Colonic mucosa (tissue), 4 donors: ENCODE data around the gene SMIM5. TPM values are rescaled to one million over a fixed set of nuclear protein-coding genes. Genes with fewer than 3 reads are reported as not detected.
"Not testable (repeated sequence)": the region's sequence is repeated elsewhere in the genome, so short reads cannot be mapped to it uniquely, and the experiment has no call there.

Experiments
- DNase-seq: peaks from one replicate; pipeline ENCODE4 v3.0.0-alpha.2; 2020
- H3K27ac ChIP-seq: fragments of 200-600 bp; one replicate; pipeline ENCODE4 v1.8.0; 2021
- H3K27me3 ChIP-seq: fragments of 200-600 bp; one replicate; pipeline ENCODE4 v1.8.0; 2021
- H3K36me3 ChIP-seq: fragments of 200-600 bp; one replicate; pipeline ENCODE4 v1.8.0; 2021
- H3K4me1 ChIP-seq: fragments of 200-600 bp; one replicate; pipeline ENCODE4 v1.8.0; 2021; ENCODE audit warnings: mild to moderate bottlenecking
- H3K4me3 ChIP-seq: fragments of 200-600 bp; one replicate; pipeline ENCODE4 v1.8.0; 2021
- H3K9ac ChIP-seq, 2 donors: one replicate each; pipeline ENCODE4 v1.7.0; 2013; ENCODE audit warnings: control low read depth in 2 of 2, low read depth in 2 of 2, low read length in 2 of 2
- H3K9me3 ChIP-seq: fragments of 200-600 bp; one replicate; pipeline ENCODE4 v1.8.0; 2021
- CTCF ChIP-seq: fragments of 200-600 bp; IDR thresholded peaks from one replicate; pipeline ENCODE4 v1.8.0; 2022; ENCODE audit warnings: antibody characterized with exemption, mild to moderate bottlenecking
- intact Hi-C: fragments of 100-400 bp; cut with DNase I; formaldehyde crosslinking; loops from one replicate; pipeline ENCODE4 v1.14.1; 2022
- total RNA-seq, 2 donors: library from RNA; stranded (reverse); fragmentation: NEBNext Ultra II Directional in 1 of 2; extraction: Animal tissue kit (Norgen Biotek cat#: 25700) in 1 of 2; gene quantifications; one replicate each; pipeline ENCODE4 v1.2.1, GENCODE V29; 2021
- donor health status: healthy.
- donor health status: DM: no; HTN: no; CAD: no.
- donor health status: DM: no; HTN: no; CAD: no.

Gene SMIM5
- total RNA-seq, 2 donors from 2014 or later, result 5.1 to 39.9 TPM

DNA sequence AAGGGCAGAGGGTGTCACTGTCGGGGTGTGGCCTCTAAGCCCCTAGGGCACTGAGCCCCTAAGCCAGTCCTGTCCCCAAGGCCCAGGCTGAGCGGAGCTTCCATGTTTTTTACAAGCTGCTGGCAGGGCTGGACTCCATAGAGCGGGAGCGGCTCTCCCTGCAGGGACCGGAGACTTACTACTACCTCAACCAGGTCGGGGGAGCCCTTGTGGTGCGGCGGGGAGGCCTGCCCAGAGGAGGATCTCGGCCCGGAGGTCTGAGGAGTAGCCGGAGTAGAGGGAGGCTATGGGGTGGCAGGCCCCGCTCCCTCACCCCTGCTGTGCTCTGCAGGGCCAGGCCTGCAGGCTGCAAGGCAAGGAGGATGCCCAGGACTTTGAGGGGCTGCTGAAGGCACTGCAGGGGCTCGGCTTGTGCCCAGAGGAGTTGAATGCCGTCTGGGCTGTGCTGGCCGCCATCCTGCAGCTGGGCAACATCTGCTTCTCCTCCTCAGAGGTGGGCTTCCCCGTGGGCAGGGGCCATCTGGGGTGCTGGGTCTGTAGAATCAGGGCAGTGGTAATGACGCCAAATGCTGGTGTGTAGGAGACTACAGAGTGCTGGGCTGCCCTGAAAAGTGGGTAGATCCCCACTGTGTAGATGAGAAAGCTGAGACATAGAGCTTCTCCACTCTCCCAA lies 40.8 kb upstream of the SMIM5 start:
- H3K4me3 ChIP-seq, result no peak overlapping the region

DNA sequence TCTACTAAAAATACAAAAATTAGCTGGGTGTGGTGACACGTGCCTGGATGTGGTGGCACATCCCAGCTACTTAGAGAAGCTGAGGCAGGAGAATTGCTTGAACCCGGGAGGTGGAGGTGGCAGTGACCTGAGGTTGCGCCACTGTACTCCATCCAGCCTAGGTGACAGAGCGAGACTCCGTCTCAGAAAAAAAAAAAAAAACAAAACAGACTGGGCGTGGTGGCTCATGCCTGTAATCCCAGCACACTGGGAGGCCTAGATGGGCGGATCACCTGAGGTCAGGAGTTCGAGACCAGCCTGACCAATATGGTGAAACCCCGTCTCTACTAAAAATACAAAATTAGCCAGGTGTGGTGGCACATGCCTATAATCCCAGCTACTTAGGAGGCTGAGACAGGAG lies 39.8 kb upstream of the SMIM5 start:
- H3K9ac ChIP-seq, H3K36me3 ChIP-seq, H3K4me1 ChIP-seq, H3K27ac ChIP-seq, H3K9me3 ChIP-seq, H3K4me3 ChIP-seq, intact Hi-C loops, H3K27me3 ChIP-seq, DNase-seq: not testable (repeated sequence)

More for the DNA sequence above, 40.8 kb upstream of the SMIM5 start:
- Histone ChIP-seq H3K27me3 (no peaks in the 10 kb centered on the region), H3K36me3 (no peaks in the 10 kb centered on the region), H3K9ac (no peak overlapping the region), H3K27ac (no peak overlapping the region), H3K4me1 (peaks cover 3% of the 10 kb centered on the region), H3K9me3 (no peaks in the 10 kb centered on the region)
- intact Hi-C loops, result no loop called here
- no peak for DNase-seq
- TF ChIP-seq CTCF, result no peak

DNA sequence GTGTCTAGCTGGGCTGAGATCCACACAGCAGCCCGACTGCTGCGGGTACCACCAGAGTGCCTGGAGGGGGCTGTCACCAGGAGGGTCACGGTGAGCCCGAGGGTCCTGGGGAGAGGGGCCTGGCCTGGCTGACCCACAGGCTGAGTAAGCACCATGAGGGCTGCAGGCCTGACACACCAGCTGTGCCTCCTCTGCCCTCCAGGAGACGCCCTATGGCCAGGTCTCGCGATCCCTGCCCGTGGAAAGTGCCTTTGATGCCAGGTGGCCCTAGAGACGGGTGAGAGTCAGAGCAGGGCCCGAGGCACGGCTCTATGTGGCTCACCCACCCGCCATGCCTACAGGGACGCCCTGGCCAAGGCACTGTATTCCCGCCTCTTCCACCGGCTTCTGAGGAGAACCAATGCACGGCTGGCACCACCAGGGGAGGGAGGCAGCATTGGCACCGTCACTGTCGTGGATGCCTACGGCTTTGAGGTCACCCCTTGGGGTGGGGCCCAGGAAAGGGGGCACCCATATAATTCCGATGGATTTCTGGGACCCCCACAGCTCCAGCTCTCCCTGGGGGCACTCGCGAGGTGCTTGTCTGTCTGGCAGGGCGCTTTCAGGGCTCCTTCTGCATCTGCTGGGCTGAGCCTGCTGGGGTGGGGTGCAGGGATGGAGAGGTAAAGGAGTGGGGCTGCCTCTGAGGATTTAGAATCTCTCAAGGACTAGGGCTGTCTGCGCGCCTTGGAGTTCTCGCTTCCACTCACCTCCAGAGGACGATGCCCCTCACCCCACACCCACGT lies 38.5 kb upstream of the SMIM5 start:
- Histone ChIP-seq H3K4me3 (no peak overlapping the region), H3K27me3 (no peaks in the 10 kb centered on the region), H3K27ac (no peak overlapping the region), H3K9ac (peak overlapping the region in 1 of 2 donors; percentile 14), H3K4me1 (no peaks in the 10 kb centered on the region), H3K9me3 (no peaks in the 10 kb centered on the region), H3K36me3 (no peaks in the 10 kb centered on the region)
- DNase-seq, result no peak
- no peak for TF ChIP-seq CTCF
- intact Hi-C loops, result no loop called here

GRCh38 chr17:75595284-75595919 lies 37.8 kb upstream of the SMIM5 start:
- TF ChIP-seq CTCF, result no peak
- H3K4me1 ChIP-seq, result no peaks in the 10 kb centered on the region
- no peak overlapping the region for H3K9ac ChIP-seq
- H3K36me3 ChIP-seq, result no peaks in the 10 kb centered on the region
- H3K27ac ChIP-seq, result no peak overlapping the region
- no peaks in the 10 kb centered on the region for H3K27me3 ChIP-seq
- no peak overlapping the region for H3K4me3 ChIP-seq
- H3K9me3 ChIP-seq, result no peaks in the 10 kb centered on the region
- no peak for DNase-seq
- intact Hi-C loops, result no loop called here

- Histone ChIP-seq H3K4me1 (no peaks in the 10 kb centered on the region), H3K9ac (no peak overlapping the region), H3K36me3 (no peaks in the 10 kb centered on the region), H3K27ac (no peak overlapping the region), H3K4me3 (no peak overlapping the region), H3K27me3 (no peaks in the 10 kb centered on the region), H3K9me3 (no peaks in the 10 kb centered on the region)
- intact Hi-C loops, result no loop called here
- DNase-seq, result no peak
- no peak for TF ChIP-seq CTCF
These were observed 37.3 kb upstream of the SMIM5 start for GRCh38 chr17:75595920-75596313.
